GM18499 (cell line): ENCODE results near the gene HS3ST4.

Experiments used
- ATAC-seq: cut with Tn5 transposase; IDR thresholded peaks from one replicate; pipeline ENCODE4 v1.9.1; 2021; ENCODE audit warnings: moderate number of reproducible peaks; ENCODE audit not compliant: insufficient read depth, unreplicated experiment

HS3ST4 gene

DNA sequence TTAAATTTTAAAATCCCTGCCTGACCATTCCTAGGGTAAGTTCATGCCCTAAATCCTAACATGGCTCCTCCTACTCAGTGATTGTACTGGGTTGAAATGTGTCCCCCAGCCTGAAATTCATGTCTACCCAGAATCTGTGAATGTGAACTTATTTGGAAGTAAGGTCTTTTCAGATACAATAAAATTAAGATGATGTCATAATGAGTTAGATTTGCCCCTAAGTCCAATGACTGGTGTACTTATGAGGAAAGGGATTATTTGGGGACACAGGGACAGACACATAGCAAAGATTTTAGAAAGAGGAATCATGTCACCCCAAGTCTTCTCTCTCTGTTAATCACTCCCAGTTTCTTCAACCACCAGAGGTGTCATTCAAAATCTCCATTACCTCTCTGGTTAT, 185.3 kb downstream of the HS3ST4 start:
- no peak for ATAC-seq

DNA sequence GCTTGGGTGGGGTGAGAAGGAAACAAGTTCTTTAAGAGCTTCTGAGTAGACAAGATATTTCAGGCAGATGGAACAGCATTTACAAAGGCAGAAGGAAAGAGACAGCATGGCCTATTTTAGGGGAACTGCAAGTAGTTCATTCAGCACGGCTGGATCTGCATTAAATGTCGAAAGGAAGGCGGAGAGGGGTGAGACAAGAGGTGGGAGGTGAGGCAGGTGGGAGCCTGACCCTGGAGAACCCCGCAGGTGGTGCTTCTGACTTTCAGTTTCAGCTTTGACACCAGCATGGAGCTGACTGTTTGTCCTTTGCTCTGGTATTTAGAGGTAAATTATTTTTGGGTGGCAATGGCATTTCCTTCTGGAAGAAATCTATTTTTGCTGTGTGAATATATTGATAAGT, 194.8 kb downstream of the HS3ST4 start:
- ATAC-seq = no peak

DNA sequence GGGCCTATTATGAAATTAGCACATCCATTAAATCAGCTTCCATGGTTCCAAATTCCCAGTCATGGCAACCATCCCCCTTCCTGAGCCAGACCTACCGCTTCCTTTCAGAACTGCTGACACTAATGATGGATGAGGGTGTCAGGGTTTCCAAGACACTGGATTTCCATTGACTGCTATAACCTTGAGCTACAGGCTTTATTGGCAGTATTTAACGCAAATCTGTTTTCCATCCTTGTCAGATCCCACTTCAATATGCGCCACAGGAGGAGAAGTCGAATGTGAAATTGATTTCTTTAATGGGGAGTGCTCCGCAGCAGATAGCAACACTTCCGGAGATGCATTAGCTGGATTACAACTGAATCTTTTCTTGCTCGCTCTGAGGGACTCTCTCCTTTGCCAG, 197.1 kb downstream of the HS3ST4 start:
- no peak for ATAC-seq

DNA sequence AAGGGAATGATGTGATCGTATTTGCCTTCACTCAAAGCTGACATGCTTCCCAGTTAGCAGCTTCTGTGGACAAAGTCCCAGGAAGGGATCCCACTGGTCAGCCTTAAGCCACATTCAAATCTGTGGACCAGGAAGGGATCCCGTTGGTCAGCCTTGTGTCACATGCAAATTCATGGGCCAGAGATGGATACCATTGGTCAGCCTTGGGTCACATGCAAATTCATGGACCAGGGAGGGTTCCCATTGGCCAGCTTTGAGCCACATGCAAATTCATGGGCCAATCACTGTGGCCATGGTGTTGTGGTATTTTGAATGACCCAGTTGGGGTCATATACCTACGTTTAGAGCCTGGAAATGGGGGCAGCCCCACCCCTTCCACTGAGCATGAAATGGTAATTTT, 201.6 kb downstream of the HS3ST4 start:
- ATAC-seq = no peak

DNA sequence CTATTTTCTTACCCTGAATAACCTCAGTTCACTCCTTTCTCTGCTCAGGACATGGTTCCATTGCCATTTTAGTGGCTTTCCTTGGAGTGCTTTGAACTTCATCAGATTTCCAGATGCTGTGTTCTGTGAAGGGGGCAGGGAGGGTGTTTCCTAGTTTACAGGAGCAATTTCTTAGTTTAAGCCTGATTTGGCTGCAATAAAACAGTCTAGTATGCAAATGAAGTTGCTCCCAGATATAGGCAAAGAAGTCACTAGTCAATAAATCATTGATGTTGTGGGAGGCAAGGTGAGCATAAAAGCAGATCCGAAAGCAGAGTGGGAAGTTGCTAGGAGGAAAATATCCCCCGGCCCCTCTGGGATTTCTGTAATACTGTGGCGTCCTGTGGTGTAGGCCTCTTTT, 202.3 kb downstream of the HS3ST4 start:
- ATAC-seq = no peak

DNA sequence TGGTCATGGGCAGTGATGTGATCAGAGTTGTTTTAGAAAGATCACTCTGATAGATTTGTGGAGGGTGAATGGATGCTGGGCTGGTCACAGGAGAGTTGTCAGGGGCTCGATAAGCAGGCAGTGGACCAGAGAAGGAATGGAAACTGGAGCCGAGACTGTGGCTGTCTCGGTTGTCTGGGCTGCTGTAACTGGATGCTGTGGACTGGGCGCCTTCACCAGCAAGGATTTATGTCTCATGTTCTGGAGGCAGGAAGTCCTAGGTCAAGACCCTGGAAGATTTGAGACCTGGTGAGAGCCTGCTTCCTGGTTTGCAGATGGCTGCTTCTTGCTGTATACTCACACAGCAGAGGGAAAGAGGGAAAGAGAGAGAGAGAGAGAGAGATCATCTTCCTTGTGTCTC, 203.6 kb downstream of the HS3ST4 start:
- no peak for ATAC-seq

DNA sequence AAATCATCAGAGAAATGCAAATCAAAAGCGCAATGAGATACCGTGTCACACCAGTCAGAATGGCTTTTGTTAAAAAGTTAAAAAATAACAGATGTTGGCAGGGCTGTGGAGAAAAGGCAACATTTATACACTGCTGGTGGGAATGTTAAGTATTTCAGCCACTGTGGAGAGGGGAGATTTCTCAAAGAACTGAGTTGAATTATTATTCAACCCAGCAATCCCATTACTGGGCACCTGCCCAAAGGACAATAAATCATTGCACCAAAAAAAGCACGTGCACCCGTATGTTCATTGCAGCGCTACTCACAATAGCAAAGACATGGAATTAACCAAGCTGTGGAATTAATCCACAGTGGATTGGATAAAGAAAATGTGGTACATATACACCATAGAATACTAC, 204.7 kb downstream of the HS3ST4 start:
- ATAC-seq = no peak

DNA sequence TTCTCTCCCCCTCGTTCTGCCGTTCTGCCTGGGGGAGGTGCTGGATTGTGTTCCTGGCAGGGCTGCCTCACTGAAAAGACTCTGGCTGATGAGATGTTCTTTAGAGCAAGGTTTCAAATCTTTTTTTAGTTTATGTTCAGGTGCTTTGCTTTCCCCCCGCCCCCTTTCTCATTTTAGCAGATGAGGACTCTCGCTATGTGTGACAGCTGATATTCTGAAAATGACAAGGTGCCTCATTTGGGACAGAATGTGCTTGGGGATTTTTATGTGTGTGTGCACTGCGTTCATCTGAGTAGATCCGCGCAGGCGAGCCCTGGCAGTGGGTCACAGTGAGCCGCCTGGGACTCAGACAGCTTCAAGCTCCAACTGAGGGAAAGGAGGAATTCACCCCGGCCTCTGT, 205.9 kb downstream of the HS3ST4 start:
- ATAC-seq = no peak

DNA sequence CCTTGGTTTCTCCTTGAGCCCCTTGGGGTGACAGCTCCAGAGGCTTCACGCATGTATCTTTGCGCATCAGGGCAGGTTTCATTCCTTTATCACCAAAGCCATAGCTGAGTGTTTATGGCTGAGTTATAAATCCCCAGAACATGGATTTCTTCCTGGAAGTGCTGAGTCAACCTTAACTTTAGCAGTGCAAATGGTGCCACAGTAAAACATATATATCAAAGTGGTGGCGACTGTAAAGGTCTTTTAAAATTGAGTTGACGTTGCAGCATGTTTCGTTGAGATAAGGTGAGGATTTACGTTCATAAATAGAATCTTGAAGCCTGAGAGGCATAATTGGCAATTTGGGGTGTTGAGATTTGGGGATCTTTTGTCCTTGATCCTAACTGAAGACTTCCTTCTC, 214.1 kb downstream of the HS3ST4 start:
- no peak for ATAC-seq

DNA sequence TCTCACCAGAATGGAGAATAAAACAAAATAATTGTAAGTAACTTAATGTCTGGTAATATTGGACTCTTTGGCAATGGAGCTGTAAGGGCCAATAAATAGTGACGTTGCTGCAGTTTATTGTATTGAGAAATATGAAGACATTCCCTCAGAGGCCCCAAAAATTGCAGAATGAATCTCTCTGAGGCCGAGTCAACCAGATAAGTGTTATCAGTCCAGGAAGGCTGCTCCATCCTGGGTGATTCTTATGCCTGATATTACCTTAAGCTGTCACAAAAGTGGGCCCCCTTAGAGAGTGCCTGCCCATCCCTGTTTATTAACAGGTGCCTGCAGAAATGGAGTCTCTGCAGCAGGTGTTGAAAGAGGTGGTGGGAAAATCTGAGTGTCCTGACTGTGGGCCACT, 219.2 kb downstream of the HS3ST4 start:
- no peak for ATAC-seq

DNA sequence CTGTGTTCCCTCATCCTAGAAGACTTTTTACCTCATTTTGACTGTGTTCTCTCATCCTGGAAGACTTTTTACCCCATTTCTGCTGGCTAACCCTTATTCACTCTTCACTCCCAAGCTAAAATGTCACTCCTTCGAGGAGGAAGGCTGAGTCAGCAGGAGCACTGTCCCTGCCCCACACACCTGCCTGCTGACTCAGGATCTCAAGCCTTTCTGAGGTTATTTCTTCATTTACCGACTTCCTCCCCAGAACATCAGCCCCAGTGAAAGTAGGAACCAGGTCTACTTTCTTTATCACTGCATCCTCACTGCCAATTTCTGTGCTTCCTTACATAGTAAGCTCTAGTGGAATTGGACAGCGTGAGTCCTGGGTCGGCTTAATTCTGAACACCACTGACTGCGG, 220.6 kb downstream of the HS3ST4 start:
- ATAC-seq = no peak

DNA sequence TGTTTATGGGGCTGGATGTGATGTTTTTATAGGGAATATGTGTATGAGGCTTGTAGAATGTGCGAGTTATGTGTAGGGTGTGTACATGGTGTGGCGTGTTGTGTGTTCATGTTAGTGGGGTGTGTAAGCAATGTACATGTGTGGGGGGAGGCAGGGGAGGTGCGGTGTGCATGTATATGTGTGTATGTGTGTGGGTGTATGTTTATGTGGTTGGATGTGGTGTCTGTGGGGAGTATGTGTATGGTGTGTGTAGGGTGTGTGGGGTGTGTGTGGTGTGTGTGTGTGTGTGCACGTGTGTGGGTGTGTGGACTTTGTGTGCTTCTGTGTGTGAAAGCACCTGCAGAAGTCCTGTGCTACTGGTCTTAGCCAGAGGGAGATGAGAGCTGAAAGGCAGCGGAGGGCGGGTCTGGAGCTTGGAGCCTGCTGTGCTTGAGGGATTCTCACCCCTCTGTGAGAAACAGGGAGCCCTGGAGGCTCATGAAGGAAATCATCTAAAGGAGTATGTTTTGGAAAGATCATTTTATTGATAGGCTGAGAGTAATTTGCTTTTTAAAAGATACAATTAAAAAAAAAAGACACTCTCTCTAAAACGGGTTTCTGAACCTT, 222.7 kb downstream of the HS3ST4 start:
- ATAC-seq = no peak

DNA sequence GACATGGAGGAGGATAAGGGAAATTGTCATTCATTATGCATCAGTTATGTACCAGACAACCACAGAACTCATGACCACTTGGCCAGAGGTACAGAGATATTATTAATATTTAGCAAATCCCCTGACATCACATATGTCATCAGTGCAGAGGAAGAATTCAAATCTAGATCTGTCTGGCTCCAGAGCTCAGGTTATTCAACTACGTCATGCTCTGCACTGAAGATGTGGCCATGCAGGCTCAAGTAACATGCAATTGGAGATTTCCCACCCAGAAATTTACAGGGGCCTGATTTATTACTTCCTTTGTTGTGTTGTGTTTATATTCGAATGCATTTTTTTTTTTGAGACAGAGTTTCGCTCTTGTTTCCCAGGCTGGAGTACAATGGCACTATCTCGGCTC, 224.3 kb downstream of the HS3ST4 start:
- ATAC-seq = no peak

DNA sequence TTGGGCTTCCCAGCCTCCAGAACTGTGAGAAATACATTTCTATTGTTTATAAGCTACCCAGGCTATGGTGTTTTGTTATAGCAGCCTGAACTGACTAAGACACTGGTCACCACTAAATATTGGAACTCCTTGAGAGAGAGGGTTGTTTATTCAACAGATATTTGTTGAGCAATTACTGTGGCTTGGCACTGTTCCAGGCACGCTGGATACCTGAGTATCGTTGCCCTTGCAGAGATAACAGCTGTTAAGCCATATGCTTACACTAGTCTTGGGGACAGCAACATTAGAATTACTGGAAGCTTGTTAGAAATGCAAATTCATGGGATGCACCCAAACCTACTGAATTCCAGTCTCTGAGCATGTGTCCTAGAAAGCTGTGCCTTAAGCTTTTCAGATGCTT, 230.7 kb downstream of the HS3ST4 start:
- no peak for ATAC-seq

DNA sequence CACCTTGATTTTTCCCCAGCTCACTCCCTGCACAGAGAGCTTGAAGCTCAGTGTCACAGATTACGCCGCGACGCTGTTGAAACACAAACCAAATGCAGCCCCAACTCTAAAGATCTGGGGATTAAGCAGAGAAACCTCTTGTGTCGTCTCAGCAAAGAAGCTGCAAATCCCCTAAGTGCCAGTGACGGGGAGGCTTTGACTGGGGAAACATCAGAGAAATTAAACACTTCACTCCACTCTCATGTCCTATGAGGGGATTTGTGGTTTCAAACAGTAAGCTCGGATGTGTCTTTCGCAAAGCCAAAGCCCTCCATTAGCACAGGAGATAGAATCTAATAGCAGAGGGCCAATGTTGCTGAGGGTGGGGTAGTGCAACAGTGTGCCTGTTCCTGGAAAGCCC, 233.7 kb downstream of the HS3ST4 start:
- no peak for ATAC-seq

DNA sequence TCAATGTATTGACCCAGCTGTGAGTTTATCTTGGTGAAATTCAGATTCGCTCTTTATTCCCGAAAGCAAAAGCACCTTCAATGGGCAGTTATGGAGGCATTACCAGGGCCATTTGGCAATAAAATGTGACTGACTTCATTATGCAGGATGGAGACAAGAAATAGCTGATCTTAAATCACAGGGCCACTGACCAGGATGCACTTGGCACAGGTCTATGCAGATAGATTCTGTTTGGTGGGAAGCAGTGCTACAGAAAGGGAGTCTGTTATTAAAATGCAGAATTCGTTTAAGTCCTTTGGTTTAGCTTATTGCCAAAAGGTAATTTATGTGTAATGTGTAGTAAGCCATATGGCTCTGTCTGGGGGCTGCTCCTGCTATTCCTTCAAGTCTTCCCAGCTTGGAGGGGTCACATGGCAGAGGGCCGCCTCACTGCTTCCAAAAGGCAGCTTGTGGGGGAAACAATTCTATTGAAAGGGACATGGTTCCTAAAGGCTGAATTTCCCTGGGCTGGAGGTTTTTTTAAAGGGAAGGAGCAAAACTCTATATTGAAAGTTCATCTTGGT, 239.8 kb downstream of the HS3ST4 start:
- no peak for ATAC-seq

DNA sequence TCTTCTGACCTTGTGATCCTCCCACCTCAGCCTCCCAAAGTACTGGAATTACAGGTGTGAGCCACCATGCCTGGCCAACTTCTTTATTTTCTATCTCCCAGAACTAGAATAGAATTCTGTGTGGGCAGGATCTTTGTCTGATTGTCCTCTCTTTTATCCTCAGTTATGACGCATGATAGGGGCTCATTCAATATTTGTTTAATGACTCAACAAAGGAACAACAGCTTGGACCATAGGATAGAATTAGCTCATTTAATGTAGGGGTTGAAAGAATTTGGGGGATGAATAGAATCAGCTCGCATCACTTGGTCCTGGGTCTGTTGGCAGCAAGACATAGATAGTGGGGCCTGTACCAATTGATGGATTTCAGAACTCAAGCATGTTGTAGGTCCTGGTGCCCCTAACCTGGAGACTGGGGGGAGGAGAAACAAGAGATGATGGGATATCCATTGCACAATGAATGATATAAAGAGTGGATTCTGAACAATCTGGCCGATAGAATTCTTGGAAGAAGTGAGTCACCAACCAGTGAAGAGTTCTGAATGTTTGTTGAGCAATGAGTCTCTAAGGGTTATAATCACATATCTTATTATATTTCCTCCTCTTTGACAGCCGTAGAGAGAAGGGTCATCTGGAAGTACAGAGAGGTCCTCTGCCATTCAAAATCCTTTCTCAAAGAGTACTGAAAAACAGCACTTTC, 250.2 kb downstream of the HS3ST4 start:
- no peak for ATAC-seq

DNA sequence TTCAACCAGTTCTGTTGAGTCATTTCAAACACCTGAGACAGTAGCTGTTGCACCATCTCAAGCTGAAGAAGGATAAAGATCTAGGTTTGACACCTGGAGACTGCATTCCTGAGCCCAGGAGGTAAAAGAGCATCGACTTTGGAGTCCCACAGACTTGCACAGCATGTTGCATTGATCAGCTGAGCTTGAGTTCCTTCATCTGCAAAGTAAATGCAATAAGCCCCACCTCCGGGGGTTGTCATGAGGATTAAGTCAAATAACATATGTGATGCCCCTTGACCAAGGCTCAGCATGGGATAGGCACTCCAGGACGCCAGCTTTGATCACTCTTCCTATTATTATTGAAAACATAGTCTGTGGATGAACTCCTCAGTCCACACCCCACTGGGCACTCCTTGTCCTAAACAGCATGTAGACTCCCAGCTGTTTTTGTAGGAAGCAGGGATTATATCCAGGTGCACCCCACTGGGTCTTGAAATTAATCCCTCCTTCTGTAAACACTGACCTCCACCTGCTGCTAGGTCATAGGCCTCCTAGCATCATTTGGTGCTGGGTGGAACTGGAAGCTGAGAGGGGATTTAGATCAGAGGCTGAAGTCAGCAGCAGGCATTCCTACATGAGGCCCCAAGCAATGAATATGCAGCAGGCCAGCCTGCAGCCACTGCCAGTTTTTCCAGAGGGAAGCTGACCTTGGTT, 259.0 kb downstream of the HS3ST4 start:
- ATAC-seq = no peak

DNA sequence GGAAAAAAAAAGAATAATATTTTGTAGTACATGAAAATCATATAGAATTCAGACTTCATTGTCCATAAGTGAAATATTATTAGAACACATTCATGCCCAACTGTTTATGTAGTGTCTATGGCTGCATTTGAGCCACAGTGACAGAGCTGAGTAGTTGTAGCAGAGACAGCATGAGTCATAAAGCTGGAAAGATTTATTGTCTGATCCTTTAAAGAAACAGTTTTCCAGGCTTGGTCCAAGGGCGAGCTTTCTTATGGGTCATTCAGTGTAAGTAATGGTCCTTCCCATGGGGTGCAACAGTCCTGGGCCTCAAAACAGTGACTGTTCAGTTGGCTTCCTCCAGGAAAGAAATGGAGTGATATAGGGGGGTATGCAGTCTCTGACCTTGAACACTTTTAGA, 260.2 kb downstream of the HS3ST4 start:
- no peak for ATAC-seq

DNA sequence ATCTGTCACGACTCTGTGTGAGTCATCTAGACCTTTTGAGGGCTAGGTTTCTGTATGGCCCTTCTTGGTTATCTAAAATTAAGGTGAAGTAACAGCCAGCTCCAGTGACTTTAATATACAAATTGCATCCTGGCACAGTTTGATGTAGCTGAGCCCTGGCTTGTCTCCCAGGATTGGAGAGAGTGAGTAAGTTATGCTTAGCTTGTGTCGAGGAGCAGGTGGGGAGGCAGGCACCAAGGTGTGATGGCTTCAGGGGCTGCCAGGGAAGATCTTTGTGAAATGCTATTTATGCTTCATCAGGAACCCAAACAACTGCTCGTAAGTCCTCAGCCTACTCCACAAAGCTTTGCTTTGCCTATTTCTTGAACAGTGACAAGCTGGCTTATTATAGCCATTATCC, 261.2 kb downstream of the HS3ST4 start:
- ATAC-seq = no peak

DNA sequence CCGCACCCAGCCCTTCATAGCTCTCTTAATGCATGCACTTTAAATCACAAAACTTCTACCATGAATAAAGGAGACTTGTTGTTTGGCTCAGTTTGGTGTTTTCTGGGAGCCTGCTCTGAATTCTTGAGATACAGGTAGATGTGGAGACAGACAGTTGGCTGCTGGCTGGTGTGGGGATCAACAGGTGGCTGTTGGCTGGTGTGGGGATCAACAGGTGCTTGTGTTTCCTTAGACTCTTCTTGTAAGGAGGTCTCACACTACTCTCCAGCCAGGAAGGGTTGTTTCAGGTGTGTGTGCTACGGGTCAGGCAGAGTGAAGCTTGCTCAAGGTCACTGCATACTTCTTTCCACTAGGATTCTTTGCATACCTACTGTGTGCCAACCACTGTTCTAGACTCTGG, 265.9 kb downstream of the HS3ST4 start:
- no peak for ATAC-seq

DNA sequence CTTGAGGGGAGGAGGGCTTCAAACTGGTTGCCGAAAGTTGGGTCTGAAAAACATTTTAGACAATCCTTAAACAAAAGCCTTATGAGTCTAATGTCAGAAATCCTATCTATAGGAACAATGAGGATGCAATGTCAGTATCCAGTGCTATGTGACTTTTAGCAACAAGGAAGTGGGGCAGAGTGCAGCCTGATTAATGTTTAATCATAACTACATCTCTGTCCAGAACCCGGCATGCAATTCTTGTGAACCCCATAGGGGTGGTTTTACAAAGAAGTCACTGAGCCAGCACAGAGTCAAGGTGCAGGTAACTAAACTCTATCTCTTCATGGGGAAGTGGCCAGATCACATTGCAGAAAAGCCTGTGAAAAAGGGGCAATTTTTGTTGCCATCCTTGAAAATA, 267.5 kb downstream of the HS3ST4 start:
- ATAC-seq = no peak
